NOMO-1 treated with DMSO at 0.1 percent for 48 hours (cell line): Measurements from ENCODE around the gene GPATCH4.
"Not testable (repeated sequence)": the region's sequence is repeated elsewhere in the genome, so short reads cannot be mapped to it uniquely, and the experiment has no call there.

Experiments used
- DNase-seq: peaks from one replicate; lab custom pipeline; 2025; ENCODE audit not compliant: unreplicated experiment; lab: John Stamatoyannopoulos, UW

Gene GPATCH4

DNA sequence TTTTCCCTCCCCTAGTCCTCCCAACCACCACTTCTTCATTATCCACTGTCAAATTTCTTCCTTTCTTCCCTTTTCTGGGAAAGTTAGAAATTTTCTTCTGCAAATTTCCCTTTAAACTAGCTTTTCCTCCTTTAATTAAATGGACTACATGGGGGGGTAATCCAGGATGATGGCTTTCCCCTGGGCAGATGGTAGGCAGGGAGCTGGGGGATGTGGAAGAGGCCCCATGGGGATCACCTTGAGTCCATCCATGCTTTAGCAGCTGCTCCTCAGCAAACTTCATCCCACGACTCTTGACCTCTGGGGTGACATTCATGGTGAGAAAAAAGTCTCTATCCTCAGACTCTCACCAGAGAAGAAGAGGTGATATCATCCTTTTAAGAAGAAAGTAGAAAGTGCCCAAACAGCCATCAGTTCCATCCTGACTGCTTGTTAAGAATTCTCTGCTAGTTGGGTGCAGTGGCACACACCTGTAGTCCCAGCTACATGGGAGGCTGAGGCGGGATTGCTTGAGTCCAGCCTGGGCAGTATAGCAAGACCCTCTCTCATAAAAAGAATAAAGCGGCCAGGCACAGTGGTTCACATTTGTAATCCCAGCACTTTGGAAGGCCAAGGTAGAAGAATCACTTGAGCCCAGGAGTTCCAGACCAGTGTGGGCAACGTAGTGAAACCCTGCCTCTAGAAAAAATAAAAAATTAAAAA is 2.4 kb downstream of the GPATCH4 start:
- DNase-seq: no peak

DNA sequence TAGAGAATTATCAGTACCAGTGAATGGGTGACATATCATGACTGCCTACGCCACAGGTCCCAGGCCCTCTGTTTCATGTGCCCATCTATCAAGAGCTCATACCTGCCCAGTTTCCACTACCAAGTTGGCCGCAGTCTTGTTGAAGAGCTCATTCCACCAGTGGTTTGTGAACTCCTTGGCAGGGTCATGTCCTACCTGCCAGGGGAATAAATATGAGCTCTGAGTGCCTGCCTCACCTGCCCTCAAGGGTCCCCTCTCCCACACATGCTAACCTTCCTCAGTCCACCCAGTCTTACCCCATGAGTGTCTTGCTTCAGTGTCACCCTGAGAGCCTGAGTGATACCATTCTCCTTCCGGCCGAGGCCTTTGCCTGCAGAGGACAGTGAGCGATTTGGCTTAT is 3.2 kb downstream of the GPATCH4 start:
- no peak for DNase-seq

DNA sequence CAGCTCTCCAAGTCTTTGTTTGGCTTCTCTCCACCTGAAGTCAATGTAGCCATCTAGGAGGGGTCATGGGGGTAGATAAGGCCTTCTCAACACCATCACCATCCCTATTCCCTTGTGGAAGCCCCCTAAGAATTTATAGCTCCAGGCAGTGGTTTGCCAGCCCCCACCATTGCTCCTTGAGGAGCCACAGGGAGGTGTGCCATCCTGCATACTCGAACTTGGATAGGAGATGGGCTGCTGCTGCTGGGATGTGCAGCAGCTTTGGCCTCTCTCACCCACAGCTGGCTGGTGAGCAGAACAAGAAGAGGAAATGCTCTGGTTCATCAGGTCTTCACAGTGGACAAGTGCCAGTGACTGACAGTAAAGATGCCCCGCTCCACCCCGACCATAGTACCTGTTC is 4.9 kb downstream of the GPATCH4 start:
- no peak for DNase-seq

- no peak for DNase-seq
These were observed 6.3 kb downstream of the GPATCH4 start for GRCh38 chr1:156595016-156595415.

DNA sequence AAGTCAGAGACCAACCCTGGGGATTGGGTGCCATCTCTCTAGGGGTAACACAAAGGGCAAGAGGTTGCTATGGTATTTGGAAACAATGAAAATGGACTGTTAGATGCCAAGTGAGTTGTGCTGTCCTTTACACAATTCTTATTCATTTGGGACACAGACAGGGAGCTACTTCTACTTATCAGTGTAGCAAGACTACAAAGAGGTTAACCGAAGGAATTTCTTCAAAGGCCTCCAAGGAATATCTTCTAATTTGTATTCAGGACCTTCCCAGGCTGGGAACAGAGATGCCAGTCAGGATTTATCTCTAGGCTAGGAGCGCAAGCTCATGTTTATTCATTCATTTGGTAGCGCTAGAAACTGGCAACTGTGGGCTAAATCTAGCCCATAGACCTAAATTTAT is 7.1 kb downstream of the GPATCH4 start:
- no peak for DNase-seq

- DNase-seq: no peak
These were observed 7.7 kb downstream of the GPATCH4 start for GRCh38 chr1:156593661-156593989.

GRCh38 chr1:156592910-156593660 is 8.2 kb downstream of the GPATCH4 start:
- DNase-seq: no peak

GRCh38 chr1:156592158-156592909 is 8.9 kb downstream of the GPATCH4 start:
- no peak for DNase-seq

DNA sequence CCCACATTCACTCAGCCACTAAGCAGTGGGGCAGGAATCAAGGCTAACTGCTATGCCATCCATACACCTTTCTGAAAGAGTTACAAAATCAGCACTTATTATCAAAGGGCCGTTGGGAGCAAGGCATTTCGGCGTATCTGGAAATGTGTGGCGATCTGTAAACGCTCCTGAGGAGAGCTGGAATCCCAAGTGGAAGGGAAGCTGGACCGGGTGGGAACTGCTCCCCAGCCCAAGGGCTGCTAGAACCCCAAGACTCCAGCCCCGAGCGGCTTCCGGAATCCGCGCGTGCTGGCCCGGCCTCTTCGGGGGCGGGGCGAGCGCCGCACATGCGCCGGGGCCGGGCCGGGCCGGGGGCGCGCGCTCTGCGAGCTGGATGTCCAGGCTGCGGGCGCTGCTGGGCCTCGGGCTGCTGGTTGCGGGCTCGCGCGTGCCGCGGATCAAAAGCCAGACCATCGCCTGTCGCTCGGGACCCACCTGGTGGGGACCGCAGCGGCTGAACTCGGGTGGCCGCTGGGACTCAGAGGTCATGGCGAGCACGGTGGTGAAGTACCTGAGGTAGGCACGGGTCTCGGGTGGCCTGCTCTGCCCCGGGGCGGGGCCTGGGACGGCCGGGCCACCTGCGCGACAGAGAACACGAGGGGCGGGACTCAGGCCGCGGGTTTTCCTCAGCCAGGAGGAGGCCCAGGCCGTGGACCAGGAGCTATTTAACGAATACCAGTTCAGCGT is 9.7 kb downstream of the GPATCH4 start, which contains the start of gene NAXE:
TSS of gene NAXE (plus strand) at position 345 of the 726 bp plus-strand sequence. CDS start at position 374, 29 bp downstream.
- peak; percentile 37 for DNase-seq

- no peak for DNase-seq
These were observed 10.2 kb downstream of the GPATCH4 start for GRCh38 chr1:156591181-156591431.

- DNase-seq: no peak
These were observed 10.7 kb downstream of the GPATCH4 start for GRCh38 chr1:156590326-156591180.

- no peak for DNase-seq
These were observed 11.7 kb downstream of the GPATCH4 start for GRCh38 chr1:156589546-156589945.

DNA sequence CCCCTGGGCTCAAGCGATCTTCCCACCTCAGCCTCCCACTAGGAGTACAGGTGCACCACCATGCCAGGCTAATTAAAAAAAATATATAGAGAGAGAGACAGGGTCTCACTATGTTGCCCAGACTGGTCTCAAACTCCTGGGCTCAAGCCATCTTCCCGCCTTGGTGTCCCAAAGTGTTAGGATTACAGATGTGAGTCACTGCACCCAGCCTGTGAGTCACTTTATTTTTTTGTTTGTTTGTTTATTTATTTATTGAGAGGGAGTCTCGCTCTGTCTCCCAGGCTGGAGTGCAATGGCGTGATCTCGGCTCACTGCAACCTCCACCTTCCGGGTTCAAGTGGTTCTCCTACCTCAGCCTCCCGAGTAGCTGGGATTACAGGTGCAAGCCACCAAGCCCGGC is 13.4 kb downstream of the GPATCH4 start:
- not testable (repeated sequence) for DNase-seq

GRCh38 chr1:156586892-156587477 is 14.3 kb downstream of the GPATCH4 start:
- DNase-seq: no peak

GRCh38 chr1:156586323-156586722 is 15.0 kb downstream of the GPATCH4 start:
- no peak for DNase-seq

DNA sequence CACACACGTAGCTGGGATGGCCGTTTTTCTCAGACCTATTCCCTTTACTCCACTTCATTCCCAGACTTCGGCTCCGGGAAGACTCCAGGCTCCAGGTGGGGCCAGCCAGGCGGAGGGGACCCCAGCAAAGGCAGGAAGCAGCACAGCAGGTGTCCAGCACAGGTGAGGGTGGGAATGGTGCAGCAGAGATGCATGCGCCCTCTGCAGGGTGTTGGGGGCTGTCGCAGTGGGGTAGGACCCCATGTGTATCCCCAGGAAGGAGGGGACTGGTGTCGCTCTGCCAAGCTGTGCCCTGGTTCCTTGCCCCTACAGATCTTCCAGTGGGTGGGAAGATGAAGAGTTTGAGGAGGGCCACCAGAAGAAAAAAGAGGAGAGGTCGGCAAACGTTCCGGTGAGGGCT is 16.5 kb downstream of the GPATCH4 start:
- DNase-seq: no peak

GRCh38 chr1:156583821-156584622 is 17.3 kb downstream of the GPATCH4 start:
- peak; percentile 82 for DNase-seq

DNA sequence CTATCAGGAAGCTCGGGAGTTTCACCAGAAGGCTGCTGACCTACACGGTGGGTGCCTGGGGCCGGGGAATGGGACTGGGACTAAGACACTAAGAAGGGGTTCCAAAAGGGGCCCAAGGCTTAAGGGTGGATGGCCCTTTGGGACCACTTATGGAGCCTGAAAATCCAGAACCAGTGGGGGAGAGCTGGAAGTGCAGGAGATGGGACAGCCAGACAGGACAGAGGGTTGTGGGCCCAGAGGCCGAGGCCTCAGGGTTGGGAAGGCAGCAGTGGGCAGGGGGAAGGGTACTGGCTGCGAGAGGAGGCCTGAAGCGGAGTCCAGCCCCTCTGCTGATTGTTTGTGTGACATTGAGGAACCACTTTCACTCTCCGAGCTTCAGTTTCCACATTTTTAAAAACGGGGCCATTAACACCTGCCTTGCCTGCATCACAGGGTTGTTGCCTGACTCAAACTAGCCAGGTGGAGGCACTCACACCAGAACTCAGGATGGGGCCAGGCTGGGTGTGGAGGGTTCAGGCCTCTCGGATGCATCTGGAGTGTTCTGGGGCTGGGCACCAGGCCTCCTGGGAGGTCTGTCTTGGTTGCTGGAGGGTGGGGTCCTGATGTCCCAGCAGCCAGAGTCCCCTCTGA is 18.8 kb downstream of the GPATCH4 start:
- DNase-seq: no peak
